GM13976 (cell line): ENCODE measurements around the gene ZSWIM5.
"Not testable (repeated sequence)": the region's sequence is repeated elsewhere in the genome, so short reads cannot be mapped to it uniquely, and the experiment has no call there.

Source experiments
- DNase-seq: peaks from one replicate; pipeline ENCODE4 v3.0.0; 2012; ENCODE audit warnings: low spot score
- CTCF ChIP-seq: IDR thresholded peaks from 2 replicates; pipeline ENCODE4 v1.5.1; 2012; ENCODE audit warnings: borderline replicate concordance, mild to moderate bottlenecking; ENCODE audit not compliant: insufficient read depth; ENCODE audit errors: extremely low read depth, missing control alignments, control extremely low read depth
- in situ Hi-C: fragments of 300-500 bp; cut with MboI; formaldehyde crosslinking; loops from one replicate; pipeline ENCODE4 v1.12.0; 2022; ENCODE audit warnings: low sequenced_read_pairs, mixed read lengths, inconsistent platforms; ENCODE audit not compliant: unreplicated experiment

ZSWIM5 gene

DNA sequence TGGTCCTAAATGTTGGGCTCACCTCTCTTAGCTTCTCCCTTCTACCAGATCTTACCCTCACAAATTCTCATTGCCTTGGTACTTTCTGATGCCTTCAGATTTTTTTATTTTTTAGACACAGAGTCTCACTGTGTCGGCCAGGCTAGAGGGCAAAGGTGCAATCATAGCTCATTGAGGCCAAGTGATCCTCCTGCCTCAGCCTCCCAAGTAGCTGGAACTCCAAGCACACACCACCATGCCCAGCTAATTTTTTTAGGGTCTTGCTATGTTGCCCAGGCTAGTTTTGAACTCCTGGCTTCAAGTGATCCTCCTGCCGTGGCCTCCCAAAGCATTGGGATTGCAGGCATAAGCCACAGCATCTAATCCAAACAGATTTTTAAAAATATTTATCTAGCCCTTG lies 69.4 kb downstream of the ZSWIM5 start:
- no peak for DNase-seq
- in situ Hi-C loops, result no loop called here
- no peak for TF ChIP-seq CTCF

GRCh38 chr1:45135316-45135715 lies 71.1 kb downstream of the ZSWIM5 start:
- in situ Hi-C loops, result no loop called here
- TF ChIP-seq CTCF, result no peak

DNA sequence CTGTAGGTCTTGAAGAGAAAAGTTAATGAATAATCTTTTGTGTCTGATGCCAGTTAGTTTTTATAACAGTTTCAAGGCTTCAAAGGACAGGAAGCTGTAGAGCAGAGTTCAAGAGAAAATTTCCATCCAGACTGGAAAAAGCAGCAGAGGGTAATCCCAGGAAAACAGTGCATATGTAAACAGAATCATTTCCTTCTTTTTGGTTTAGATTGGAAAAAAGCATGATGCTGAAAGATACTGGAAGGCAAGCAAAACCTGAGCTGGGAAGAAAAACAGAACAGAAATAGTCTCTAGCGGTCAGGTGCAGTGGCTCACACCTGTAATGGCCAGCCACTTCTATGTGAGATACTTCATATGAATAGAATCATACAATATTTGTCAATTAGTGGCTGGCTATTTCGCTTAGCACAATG lies 71.9 kb downstream of the ZSWIM5 start:
- TF ChIP-seq CTCF, result no peak
- in situ Hi-C loops, result no loop called here
- no peak for DNase-seq

More at GRCh38 chr1:45135316-45135715, 71.1 kb downstream of the ZSWIM5 start:
- DNase-seq, result no peak

GRCh38 chr1:45132719-45133118 lies 73.7 kb downstream of the ZSWIM5 start:
- in situ Hi-C loops, result not testable (repeated sequence)

DNA sequence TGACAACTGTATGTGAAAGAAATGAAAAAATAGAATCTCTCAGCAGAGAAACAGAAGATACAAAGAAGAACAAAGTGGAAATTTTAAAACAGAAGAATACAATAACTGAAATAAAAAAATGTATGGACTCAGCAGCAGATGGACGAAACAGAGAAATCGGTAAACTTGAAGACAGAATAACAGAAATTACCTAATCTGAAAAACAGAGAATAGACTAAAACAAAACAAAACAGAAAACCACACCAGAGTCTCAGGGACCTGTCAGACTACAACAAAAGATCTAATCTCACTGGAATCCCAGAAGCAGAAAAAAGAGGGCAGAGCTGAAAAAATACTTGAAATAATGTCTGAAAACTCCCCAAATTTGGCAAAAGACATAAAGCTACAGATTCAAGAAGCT lies 83.0 kb downstream of the ZSWIM5 start:
- in situ Hi-C loops, result no loop called here
- DNase-seq, result no peak
- no peak for TF ChIP-seq CTCF

More at GRCh38 chr1:45132719-45133118, 73.7 kb downstream of the ZSWIM5 start:
- not testable (repeated sequence) for DNase-seq

DNA sequence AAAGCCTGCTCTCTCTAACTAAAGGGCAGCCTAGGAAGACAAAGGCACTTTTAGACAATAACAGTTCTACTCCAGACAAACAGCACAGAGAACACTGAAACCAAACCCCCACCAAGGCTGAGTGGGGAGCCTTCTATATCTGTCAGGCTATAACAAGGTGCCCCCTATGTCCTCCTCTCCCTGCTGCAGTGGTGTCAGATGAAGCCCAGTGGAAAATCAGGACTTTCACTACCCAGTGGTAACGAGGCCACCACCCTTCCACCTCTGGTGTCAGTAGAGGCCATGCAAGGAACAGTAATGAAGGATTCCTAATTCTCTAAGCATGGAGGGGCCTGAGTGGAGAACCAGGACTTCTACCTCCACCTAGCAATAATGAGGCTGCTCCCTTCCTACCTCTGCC lies 83.7 kb downstream of the ZSWIM5 start:
- TF ChIP-seq CTCF, result no peak
- in situ Hi-C loops, result no loop called here
- no peak for DNase-seq

- DNase-seq, result no peak
- in situ Hi-C loops, result no loop called here
- TF ChIP-seq CTCF, result no peak
Measured at GRCh38 chr1:45117766-45118165, 88.6 kb downstream of the ZSWIM5 start.
